Kidney (tissue), 14 donors: Measurements from ENCODE around the gene PCNX3. TPM values are rescaled to one million over a fixed set of nuclear protein-coding genes. Genes with fewer than 3 reads are reported as not detected.

Experiments
- DNase-seq, 5 donors: peaks; one replicate each; pipeline ENCODE4 v3.0.0-alpha.2; 2013 to 2020
- FAIRE-seq: peaks from 2 replicates; lab custom pipeline; 2012; peaks lifted over from hg19 to GRCh38; lab: Jason Lieb, UNC
- H3K27ac ChIP-seq, 2 donors: one replicate each; pipeline ENCODE4 v1.7.0; 2013; ENCODE audit warnings: low read depth in 2 of 2, low read length in 2 of 2, inconsistent platforms in 1 of 2
- H3K27me3 ChIP-seq: one replicate; pipeline ENCODE4 v1.7.1; 2013; ENCODE audit warnings: low read length, inconsistent platforms; ENCODE audit not compliant: control insufficient read depth, insufficient read depth
- H3K36me3 ChIP-seq, 3 donors: one replicate each; pipeline versions ENCODE4 v1.7.0 to v1.7.1; 2013; ENCODE audit warnings: low read length in 3 of 3, control low read depth in 1 of 3, inconsistent platforms in 1 of 3; ENCODE audit not compliant: insufficient read depth in 3 of 3, control insufficient read depth in 2 of 3
- H3K4me1 ChIP-seq, 3 donors: one replicate each; pipeline versions ENCODE4 v1.7.0 to v1.7.1; 2013; ENCODE audit warnings: low read length in 3 of 3, inconsistent platforms in 1 of 3, low read depth in 1 of 3; ENCODE audit not compliant: control insufficient read depth in 2 of 3, insufficient read depth in 2 of 3
- H3K4me3 ChIP-seq, 3 donors: one replicate each; pipeline versions ENCODE4 v1.7.0 to v1.8.1; 2013; ENCODE audit warnings: low read length in 3 of 3, control low read depth in 1 of 3, inconsistent platforms in 1 of 3
- H3K9ac ChIP-seq, 3 donors: one replicate each; pipeline versions ENCODE4 v1.7.0 to v1.7.1; 2013; ENCODE audit warnings: low read length in 3 of 3, control low read depth in 1 of 3, inconsistent platforms in 1 of 3
- H3K9me3 ChIP-seq, 3 donors: one replicate each; pipeline versions ENCODE4 v1.7.0 to v1.7.1; 2013; ENCODE audit warnings: low read length in 3 of 3, control low read depth in 1 of 3, inconsistent platforms in 1 of 3; ENCODE audit not compliant: control insufficient read depth in 2 of 3, insufficient read depth in 1 of 3
- intact Hi-C: fragments of 100-400 bp; cut with DNase I; formaldehyde crosslinking; loops from one replicate; pipeline ENCODE4 v1.11.1; 2022
- polyA plus RNA-seq: library from polyadenylated mRNA; stranded (reverse); fragments of 350-450 nt; fragmentation: Illumina TruSeq; extraction: RNeasy Lipid Tissue Mini Kit (QIAGEN cat#74804); gene quantifications from one replicate; pipeline ENCODE4 v1.2.3, GENCODE V29; 2014; ENCODE audit warnings: low read depth, low replicate concordance; ENCODE audit not compliant: insufficient read depth
- total RNA-seq: library from RNA; stranded (reverse); fragmentation: NEBNext Ultra II Directional; extraction: Animal tissue kit (Norgen Biotek cat#: 25700); gene quantifications from one replicate; pipeline ENCODE4 v1.2.1, GENCODE V29; 2021
- TF ChIP-seq, protein P1 (sequence below): IDR thresholded peaks from 3 replicates; pipeline ENCODE4 v1.5.1; 2012; ENCODE audit warnings: mild to moderate bottlenecking, moderate library complexity, borderline replicate concordance; ENCODE audit not compliant: insufficient read depth; ENCODE audit errors: extremely low read depth
- donor health status: control.
- donor health status: control.
- donor health status: control.
- donor health status: control.
- donor health status: control.
- donor health status: DM: yes; HTN: yes; CAD: no.
- donor health status: Normal renal cell carcinoma (clear cell type).

The PCNX3 gene
- total and polyA plus RNA-seq, 2 donors from 2014 or later: 13.6 to 44.4 TPM

- H3K36me3 ChIP-seq: peaks cover 0 to 5% (median 0%) of the 10 kb centered on the region in 3 donors
- TF ChIP-seq, protein P1, sequence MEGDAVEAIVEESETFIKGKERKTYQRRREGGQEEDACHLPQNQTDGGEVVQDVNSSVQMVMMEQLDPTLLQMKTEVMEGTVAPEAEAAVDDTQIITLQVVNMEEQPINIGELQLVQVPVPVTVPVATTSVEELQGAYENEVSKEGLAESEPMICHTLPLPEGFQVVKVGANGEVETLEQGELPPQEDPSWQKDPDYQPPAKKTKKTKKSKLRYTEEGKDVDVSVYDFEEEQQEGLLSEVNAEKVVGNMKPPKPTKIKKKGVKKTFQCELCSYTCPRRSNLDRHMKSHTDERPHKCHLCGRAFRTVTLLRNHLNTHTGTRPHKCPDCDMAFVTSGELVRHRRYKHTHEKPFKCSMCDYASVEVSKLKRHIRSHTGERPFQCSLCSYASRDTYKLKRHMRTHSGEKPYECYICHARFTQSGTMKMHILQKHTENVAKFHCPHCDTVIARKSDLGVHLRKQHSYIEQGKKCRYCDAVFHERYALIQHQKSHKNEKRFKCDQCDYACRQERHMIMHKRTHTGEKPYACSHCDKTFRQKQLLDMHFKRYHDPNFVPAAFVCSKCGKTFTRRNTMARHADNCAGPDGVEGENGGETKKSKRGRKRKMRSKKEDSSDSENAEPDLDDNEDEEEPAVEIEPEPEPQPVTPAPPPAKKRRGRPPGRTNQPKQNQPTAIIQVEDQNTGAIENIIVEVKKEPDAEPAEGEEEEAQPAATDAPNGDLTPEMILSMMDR: no peak
- peaks cover 0 to 31% (median 6%) of the 10 kb centered on the region in 3 donors for H3K4me1 ChIP-seq
- FAIRE-seq (no peak), DNase-seq (peak in 1 of 5 donors; percentile 93)
- H3K27me3 ChIP-seq: no peaks in the 10 kb centered on the region
- H3K9me3 ChIP-seq: no peaks in the 10 kb centered on the region
- peak overlapping the region; percentile 59 to 85 for H3K27ac ChIP-seq
- peak overlapping the region in 1 of 3 donors; percentile 59 for H3K4me3 ChIP-seq
- intact Hi-C loops: no loop called here
- peak overlapping the region in 2 of 3 donors; percentile 24 to 51 for H3K9ac ChIP-seq
Measured at GRCh38 chr11:65576867-65577755, 38.5 kb upstream of the PCNX3 start.

GRCh38 chr11:65577756-65578109, 37.8 kb upstream of the PCNX3 start:
- Histone ChIP-seq H3K4me1 (peaks cover 0 to 31% (median 6%) of the 10 kb centered on the region in 3 donors), H3K36me3 (peaks cover 0 to 5% (median 0%) of the 10 kb centered on the region in 3 donors), H3K27me3 (no peaks in the 10 kb centered on the region), H3K4me3 (peak overlapping the region in 1 of 3 donors; percentile 59), H3K9ac (no peak overlapping the region), H3K27ac (peak overlapping the region; percentile 51 to 59), H3K9me3 (no peaks in the 10 kb centered on the region)
- TF ChIP-seq, protein P1: no peak
- intact Hi-C loops: no loop called here
- no peak for FAIRE-seq
- DNase-seq: no peak

DNA sequence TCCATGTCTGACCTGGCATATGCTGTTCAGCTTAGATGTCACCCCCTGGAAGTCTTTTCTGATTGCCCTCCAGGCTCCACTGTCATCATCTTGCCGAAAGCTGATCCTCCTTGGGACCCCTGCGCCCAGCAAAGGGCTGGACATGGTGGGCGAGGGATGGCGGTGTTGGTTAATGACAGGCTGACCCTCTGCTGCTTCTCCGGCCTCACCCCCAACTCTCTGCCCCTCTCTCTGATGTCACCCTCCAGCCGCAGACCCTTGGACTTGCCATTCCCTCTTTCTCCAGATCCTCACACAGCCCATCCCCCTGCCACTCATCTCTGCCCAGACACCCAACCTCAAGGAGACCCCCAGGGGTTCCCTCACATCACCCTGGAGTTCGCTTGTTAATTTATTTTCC, 37.4 kb upstream of the PCNX3 start:
- DNase-seq (no peak), FAIRE-seq (no peak)
- H3K27me3 ChIP-seq: no peaks in the 10 kb centered on the region
- TF ChIP-seq, protein P1: no peak
- H3K9ac ChIP-seq: no peak overlapping the region
- no peak overlapping the region for H3K4me3 ChIP-seq
- H3K27ac ChIP-seq: peak overlapping the region in 1 of 2 donors; percentile 59
- no peaks in the 10 kb centered on the region for H3K9me3 ChIP-seq
- H3K4me1 ChIP-seq: peaks cover 0 to 31% (median 6%) of the 10 kb centered on the region in 3 donors
- intact Hi-C loops: no loop called here
- H3K36me3 ChIP-seq: peaks cover 0 to 5% (median 0%) of the 10 kb centered on the region in 3 donors
